HG03139 (cell line): Measurements from ENCODE around the gene CDS1.
"Not testable (repeated sequence)": the region's sequence is repeated elsewhere in the genome, so short reads cannot be mapped to it uniquely, and the experiment has no call there.

Source experiments
- ATAC-seq: cut with Tn5 transposase; IDR thresholded peaks from one replicate; pipeline ENCODE4 v1.9.1; 2021; ENCODE audit not compliant: unreplicated experiment

Gene CDS1

GRCh38 chr4:84669201-84669600 is 86.3 kb downstream of the CDS1 start:
- no peak for ATAC-seq

GRCh38 chr4:84672177-84672576 is 89.2 kb downstream of the CDS1 start:
- ATAC-seq: no peak

GRCh38 chr4:84673475-84674240 is 90.7 kb downstream of the CDS1 start:
- ATAC-seq: no peak

- no peak for ATAC-seq
These were observed 94.2 kb downstream of the CDS1 start for GRCh38 chr4:84677093-84677492.

GRCh38 chr4:84677995-84678394 is 95.1 kb downstream of the CDS1 start:
- no peak for ATAC-seq

GRCh38 chr4:84678976-84679744 is 96.2 kb downstream of the CDS1 start:
- no peak for ATAC-seq

GRCh38 chr4:84680956-84681355 is 98.0 kb downstream of the CDS1 start:
- no peak for ATAC-seq

GRCh38 chr4:84681486-84682274 is 98.8 kb downstream of the CDS1 start:
- no peak for ATAC-seq

- ATAC-seq: not testable (repeated sequence)
These were observed 99.7 kb downstream of the CDS1 start for GRCh38 chr4:84682661-84683060.

GRCh38 chr4:84683064-84683850 is 100.3 kb downstream of the CDS1 start:
- ATAC-seq: no peak

GRCh38 chr4:84684361-84684760 is 101.4 kb downstream of the CDS1 start:
- no peak for ATAC-seq

GRCh38 chr4:84685105-84685504 is 102.2 kb downstream of the CDS1 start:
- ATAC-seq: no peak

- no peak for ATAC-seq
These were observed 105.7 kb downstream of the CDS1 start for GRCh38 chr4:84688605-84689004.

GRCh38 chr4:84689197-84689596 is 106.3 kb downstream of the CDS1 start:
- ATAC-seq: no peak

GRCh38 chr4:84690481-84690880 is 107.6 kb downstream of the CDS1 start:
- no peak for ATAC-seq

GRCh38 chr4:84691170-84691691 is 108.3 kb downstream of the CDS1 start:
- ATAC-seq: no peak

GRCh38 chr4:84691800-84692199 is 108.9 kb downstream of the CDS1 start:
- no peak for ATAC-seq

GRCh38 chr4:84697159-84697558 is 114.2 kb downstream of the CDS1 start:
- no peak for ATAC-seq

- ATAC-seq: no peak
These were observed 114.8 kb downstream of the CDS1 start for GRCh38 chr4:84697615-84698201.

- no peak for ATAC-seq
These were observed 116.2 kb downstream of the CDS1 start for GRCh38 chr4:84699001-84699671.
